Measurements from ENCODE around the gene PLCL1. TPM values are rescaled to one million over a fixed set of nuclear protein-coding genes. Genes with fewer than 3 reads are reported as not detected.

Gene PLCL1
- total and polyA plus RNA-seq, 12 donors = 1.6 to 24.0 (median 4.9) TPM

GRCh38 chr2:197839327-197839726 lies 34.9 kb downstream of the PLCL1 start:
- Histone ChIP-seq H3K4me1 (replicated peaks in 1 of 2) (peaks cover 0 to 7% of the 10 kb centered on the region in 2 donors), H3K4me3 (no peak overlapping the region), H3K36me3 (replicated peaks in 1 of 2) (no peaks in the 10 kb centered on the region), H3K27me3 (no peaks in the 10 kb centered on the region), H3K27ac (no peak overlapping the region), H3K9me3 (replicated peaks in 1 of 3) (no peaks in the 10 kb centered on the region)
- intact Hi-C loops (cut with DNase I) = no loop called here
- DNase-seq = no peak
- WGBS, 4 donors = 88 to 95% (median 90%) methylated on average over 5 of the region's 5 CpGs
- no peak for TF ChIP-seq CTCF (IDR thresholded peaks at IDR 0.05)

- H3K36me3 ChIP-seq (replicated peaks in 1 of 2) = no peaks in the 10 kb centered on the region
- no peak overlapping the region for H3K27ac ChIP-seq
- intact Hi-C loops (cut with DNase I) = no loop called here
Measured at GRCh38 chr2:197839856-197840255, 35.5 kb downstream of the PLCL1 start.

GRCh38 chr2:197846128-197846527 lies 41.7 kb downstream of the PLCL1 start:
- no peaks in the 10 kb centered on the region for H3K9me3 ChIP-seq (replicated peaks in 1 of 3)
- no peaks in the 10 kb centered on the region for H3K36me3 ChIP-seq (replicated peaks in 1 of 2)
- intact Hi-C loops (cut with DNase I) = no loop called here
- DNase-seq = no peak
- TF ChIP-seq POLR2A (IDR thresholded peaks at IDR 0.05) (no peak), CTCF (IDR thresholded peaks at IDR 0.05) (no peak)
- no peak overlapping the region for H3K27ac ChIP-seq
- no peaks in the 10 kb centered on the region for H3K4me1 ChIP-seq (replicated peaks in 1 of 2)
- no peak overlapping the region for H3K4me3 ChIP-seq
- WGBS, 4 donors = 63 to 90% (median 82%) methylated on average over 2 of the region's 2 CpGs
- H3K27me3 ChIP-seq = no peaks in the 10 kb centered on the region

More at GRCh38 chr2:197839856-197840255, 35.5 kb downstream of the PLCL1 start:
- H3K27me3 ChIP-seq = no peaks in the 10 kb centered on the region
- H3K4me3 ChIP-seq = no peak overlapping the region
- no peak for DNase-seq
- H3K4me1 ChIP-seq (replicated peaks in 1 of 2) = peaks cover 0 to 7% of the 10 kb centered on the region in 2 donors
- TF ChIP-seq POLR2A (IDR thresholded peaks at IDR 0.05) (no peak), CTCF (IDR thresholded peaks at IDR 0.05) (no peak)
- no peaks in the 10 kb centered on the region for H3K9me3 ChIP-seq (replicated peaks in 1 of 3)

- DNase-seq = no peak
- H3K4me1 ChIP-seq (replicated peaks in 1 of 2) = no peaks in the 10 kb centered on the region
- TF ChIP-seq CTCF (IDR thresholded peaks at IDR 0.05) = no peak
- no peak for TF ChIP-seq POLR2A (IDR thresholded peaks at IDR 0.05)
- no peak overlapping the region for H3K4me3 ChIP-seq
- WGBS, 4 donors = 64 to 88% (median 82%) methylated on average over 2 to 3 of the region's 3 CpGs
- intact Hi-C loops (cut with DNase I) = no loop called here
- no peak overlapping the region for H3K27ac ChIP-seq
- H3K27me3 ChIP-seq = no peaks in the 10 kb centered on the region
- no peaks in the 10 kb centered on the region for H3K9me3 ChIP-seq (replicated peaks in 1 of 3)
- no peaks in the 10 kb centered on the region for H3K36me3 ChIP-seq (replicated peaks in 1 of 2)
Measured at GRCh38 chr2:197846777-197847176, 42.4 kb downstream of the PLCL1 start.

All from adrenal gland (tissue), 12 donors.